ENCODE measurements around the gene LRRN3.

LRRN3 gene

DNA sequence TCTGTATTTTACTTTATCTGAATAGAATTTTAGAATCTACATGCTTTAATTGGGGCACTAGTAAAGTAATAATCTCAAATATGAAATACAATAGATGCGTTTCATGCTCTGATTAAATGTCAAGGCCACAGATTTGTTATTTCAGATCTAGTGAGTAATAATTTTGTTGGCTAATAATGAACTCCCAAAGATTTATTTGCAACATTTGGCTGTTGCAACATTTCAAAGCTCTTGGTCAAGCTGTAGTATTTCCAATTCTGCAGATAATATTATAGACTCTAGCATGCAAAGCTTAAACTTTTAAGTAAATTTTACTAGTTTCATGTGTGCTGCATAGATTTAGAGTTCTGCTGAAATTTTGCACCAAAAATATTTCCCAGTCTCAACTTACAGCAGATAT, 16.7 kb downstream of the LRRN3 start:
- DNase-seq, result no peak

DNA sequence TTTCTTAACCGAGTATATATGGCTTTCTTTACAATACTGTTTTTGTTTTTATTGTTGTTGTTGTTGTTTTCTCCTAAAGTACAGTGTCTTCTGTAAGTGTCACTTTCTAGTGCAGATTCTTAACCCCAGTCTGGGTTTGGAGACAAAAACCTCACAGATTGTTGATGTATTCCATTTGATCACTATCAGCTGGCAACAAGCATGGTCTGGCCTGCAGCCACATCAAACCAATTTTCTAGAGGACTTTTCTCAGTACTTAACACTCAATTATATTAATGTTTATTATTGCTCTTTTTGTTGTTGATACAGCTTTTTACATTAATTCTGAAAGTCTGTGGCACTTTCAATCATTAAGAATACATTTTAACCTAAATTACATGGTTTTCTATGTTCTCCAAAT, 17.1 kb downstream of the LRRN3 start:
- no peak for DNase-seq

DNA sequence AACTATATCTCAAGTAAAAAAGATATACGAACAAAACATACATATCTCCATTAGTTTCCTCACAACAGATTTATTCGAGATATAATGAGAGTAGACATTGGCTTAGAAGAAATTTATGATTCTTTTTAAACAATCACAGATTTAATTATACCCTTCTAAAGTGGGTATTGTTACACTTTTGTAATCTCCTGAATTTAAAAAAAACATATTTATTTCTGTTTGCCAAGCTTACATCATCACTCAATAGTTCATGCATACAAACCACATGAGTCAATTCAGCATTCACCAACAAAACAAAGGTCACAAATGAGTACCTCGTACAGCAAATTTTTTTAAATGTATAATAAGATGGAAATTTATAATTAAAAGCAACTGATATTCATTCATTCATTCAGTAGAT, 17.6 kb downstream of the LRRN3 start:
- no peak for DNase-seq

DNA sequence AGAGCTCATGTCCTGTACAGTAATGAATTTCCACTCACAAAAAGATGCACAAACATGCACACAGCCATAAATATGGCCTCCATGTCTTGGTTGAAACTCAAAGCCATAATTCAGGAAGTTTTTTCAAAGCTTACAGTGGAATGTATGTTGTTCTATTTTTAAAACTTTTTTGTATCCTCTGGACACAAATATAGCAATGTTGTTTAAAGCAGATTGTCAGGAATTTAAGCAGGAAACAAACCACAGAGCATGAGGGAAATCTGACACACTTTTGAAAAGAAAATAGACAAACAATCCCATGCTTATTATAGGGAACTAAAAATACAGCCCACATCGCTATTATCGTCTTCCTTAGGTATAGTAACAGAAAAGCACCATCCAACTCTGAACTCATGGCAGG, 21.5 kb downstream of the LRRN3 start:
- peak; percentile 38 for DNase-seq

DNA sequence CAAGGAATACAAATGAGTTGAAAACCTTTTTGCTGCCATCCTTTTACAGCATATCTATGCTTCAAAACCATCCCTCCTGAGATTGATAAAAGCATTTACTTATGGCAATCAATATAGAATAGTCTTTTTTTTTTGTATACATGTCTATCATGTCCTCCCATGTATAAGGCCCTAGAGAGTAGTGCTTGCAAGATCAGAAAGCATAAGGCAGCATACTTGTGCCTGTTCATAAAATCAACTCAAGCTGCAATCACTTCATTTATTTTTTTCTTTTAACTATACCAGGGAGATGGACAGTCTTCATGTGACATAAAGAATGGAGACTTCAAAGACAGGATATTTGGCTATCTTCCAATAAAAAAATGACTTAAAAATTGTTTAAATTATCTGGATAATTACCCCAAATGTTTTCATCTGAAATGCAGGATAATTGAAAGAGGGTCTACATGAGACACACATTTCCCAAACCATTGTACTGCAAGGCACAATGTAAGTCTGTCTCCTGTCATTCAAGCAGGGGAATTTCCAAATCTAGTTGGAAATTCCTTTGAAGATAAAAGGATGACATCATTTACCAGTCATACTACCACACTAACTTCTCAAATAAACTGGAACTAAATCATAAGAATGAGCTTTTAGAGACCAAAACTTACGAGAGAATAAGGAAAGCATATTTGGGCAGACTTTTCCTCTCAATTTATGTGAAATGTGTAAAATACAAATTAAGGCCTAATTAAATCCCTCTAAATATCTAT, 22.5 kb downstream of the LRRN3 start:
- DNase-seq, result peak; percentile 63

DNA sequence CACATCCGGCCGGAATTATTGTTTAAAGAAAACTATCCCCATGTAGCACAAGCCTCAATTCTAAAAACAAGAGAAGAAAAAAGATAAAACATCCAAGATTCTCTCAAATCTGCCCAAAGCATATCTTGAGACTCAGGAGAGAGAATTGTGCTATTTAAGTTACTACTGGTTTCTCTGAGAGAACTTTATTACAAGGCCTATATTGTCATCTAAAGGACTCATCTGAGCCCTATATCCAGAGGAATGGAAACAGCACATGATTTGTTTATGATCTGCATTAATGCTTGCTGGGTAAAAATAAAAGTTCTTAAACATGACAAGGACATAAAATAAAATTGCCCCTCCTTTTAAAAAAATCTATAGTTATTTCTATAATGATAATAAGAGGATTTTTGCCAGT, 25.0 kb downstream of the LRRN3 start:
- no peak for DNase-seq

DNA sequence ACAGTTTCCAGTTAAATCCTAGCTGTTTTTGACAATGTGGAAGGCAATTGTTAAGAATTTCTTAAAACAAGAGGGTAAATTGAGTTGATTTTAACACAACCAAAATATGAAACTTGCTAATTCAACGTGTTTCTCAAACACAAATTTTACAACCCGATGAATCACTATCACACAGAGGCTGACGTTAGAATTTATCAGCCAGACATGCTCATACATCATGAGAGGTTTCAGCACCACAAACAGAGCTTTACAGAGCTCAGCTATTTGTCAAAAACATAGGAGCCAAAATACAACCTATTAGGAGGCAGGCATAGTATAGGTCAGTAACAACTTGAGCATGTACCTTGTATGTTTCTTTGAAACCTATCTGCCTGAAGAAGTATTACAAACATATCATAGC, 36.1 kb downstream of the LRRN3 start:
- peak; percentile 51 for DNase-seq

DNA sequence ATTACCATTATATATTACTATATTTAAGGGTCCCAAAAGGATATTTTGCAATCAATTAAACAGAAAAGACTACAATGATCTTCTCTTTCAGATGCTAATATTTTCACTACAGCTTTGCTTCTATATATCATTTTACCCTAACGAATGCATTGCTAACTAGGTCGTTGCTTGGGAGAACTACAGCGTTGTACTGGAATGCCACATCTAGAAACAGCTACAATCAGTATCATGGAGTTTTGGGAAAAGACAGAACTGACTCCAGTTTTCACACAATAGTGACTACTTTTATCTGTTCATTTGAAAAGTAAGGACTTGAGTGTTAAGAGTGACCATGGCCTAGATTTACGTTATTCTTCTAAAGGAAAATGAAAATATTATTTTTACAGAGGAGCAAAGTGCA, 38.5 kb downstream of the LRRN3 start:
- DNase-seq, result no peak

DNA sequence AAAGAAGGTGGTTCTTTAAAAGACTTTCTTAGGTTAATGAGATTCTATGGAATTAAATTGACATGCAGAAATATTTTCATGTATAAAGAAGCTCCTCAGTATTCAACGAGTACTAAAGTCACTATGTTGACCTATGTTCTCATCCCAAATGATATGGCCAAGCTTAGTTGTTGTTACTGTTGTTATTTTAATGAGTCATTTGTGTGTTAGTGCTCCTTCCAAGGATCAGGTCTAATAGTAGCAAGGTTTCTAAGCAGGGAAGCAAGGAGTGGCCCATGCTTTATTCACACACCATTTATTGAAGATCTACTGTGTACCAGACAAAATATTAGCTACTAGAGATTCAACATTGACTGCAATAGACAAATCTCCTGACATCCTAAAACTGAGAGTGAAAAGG, 41.9 kb downstream of the LRRN3 start:
- DNase-seq, result no peak

DNA sequence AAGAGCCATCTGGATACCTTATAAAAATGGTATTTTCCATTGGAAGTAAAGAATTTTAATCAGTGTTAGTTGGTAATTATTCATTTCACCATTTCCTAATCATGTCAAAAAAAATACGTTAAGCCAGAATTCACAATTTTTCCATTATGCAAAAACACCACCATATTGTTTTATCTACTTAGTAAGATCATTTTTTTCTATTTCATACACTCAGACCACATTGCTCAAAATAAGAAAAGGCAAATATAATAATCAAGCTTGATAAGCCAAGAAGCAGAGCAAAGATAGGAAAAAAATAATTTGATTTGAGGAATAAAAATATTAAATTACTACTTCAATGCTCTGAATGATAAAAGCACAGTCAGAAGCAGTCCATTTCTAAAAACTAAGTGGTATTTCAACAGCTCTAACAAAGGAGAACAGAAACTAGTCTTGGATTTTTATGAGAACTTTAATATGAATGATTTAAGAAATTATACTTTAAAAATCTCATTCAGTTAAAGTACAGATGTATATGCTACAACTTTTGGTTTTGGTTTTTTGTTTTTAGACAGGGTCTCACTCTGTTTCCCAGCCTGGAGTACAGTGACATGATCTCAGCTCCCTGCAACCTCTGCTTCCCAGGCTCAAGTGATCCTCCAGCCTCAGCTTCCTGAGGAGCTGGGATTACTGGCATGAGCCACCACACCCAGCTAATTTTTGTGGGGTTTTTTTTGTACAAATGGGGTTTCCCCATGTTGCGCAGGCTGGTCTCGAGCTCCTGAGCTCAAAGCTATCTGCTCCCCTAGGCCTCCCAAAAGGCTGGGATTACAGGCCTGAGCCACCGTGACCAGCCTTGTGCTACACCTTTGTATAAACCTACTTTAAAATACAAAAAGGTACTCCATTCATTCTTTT, 46.6 kb downstream of the LRRN3 start:
- DNase-seq, result peak; percentile 15

DNA sequence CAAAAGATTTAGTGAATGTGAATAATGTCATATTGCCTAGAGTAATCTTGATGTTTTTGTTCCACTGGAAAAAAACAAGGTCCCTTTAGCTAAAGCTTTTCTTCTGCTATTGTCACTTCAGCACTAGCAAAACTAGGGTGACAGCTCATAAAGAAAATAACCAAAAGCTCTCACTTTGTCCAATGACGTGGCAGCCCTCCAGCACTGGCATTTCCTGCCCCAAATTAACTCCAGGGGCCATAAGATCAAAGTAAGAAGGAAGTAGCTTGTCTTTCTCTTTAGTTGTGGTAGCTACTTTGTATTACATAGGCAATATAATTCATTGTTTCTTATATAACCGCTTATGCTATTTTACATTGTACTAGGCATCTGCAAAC, 47.3 kb downstream of the LRRN3 start:
- peak; percentile 86 for DNase-seq

DNA sequence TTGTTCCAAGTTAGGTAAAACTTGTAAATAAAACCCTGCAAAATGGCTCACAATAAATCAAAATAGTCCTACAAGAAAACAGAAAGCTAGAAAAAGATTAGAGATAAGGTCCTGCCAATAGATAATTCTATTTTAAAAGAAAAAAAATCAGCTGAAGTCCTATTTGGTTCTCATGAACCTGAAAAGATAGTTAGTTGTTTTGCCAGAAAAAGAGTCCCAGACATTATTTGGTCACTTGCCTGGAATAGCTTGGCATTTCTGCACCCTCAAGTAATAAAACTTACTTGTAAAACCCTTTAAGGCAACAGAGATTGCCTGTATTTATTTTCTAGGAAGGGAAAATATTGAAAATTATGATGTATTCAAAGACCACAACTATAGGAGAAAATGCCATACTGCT, 47.7 kb downstream of the LRRN3 start:
- DNase-seq, result no peak

DNA sequence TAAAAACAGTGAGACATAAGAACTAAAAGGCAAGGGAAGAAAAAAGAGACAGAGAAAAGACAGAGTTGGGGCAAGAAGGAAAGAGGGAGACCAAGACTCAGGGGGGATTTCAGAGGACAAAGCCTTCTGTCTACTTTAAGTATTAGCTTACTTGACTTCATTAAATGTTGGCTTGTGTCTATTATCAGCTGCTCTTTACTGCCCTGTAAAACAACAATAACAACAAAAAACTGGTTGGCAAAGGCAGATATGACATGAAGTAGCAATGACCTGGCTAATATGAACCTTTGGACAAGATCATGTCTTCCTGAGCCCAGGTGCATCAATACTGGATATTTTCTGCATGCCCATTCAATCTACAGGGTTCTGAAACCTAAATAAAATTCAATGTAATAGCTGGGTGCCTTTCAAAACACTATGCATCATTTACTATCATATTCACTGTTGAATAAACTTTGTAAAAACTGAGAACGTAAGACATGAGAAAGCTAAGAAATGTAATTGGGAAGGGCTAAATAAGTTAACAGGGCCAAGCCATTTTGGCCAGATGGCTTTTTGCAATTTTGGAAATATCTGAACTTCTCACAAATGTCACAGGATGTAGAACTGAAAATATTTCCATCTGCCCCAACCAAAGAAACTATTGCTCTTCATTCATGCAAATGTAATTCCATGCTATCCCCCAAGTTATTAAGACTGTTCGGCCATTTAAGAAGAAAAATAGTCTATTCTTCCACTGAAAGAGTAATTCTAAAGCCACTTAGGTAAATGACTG, 49.4 kb downstream of the LRRN3 start:
- no peak for DNase-seq

DNA sequence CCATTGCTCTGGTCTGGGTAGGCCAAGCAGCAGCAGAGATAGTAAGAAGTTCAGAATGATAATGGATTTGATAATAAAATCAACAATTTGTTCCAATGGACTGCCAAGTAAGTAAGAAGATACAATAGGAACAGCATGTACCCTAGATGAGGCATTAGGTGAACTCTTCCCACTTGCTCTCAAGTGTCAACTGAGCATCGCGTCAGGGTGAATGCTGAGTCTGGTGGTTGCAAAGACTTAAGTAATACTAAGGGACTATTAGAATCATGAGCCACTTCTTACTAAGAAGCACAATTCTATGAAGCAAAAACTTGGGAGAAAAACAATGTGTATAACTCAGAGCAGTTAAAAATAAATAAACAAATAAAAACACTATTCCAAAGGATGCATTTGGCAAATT, 54.5 kb downstream of the LRRN3 start:
- no peak for DNase-seq

DNA sequence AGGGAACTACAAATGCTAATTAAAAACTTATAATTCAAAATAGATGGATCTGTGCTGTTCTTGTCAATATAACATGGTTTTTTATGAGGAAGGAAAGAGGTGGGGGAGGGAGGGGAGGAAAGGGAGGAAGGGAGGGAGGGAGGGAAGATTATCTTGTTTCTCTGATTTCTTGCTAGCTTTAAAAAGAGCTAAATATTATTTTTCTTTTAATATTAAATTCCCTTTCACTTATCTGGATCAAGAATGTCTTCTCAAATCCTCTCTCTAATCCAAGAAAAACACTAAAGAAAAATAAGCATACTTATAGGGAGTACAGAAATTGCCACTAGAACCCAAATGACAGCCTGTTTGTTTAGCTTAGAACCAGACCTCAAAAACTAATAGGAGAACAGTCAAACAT, 55.2 kb downstream of the LRRN3 start:
- no peak for DNase-seq

DNA sequence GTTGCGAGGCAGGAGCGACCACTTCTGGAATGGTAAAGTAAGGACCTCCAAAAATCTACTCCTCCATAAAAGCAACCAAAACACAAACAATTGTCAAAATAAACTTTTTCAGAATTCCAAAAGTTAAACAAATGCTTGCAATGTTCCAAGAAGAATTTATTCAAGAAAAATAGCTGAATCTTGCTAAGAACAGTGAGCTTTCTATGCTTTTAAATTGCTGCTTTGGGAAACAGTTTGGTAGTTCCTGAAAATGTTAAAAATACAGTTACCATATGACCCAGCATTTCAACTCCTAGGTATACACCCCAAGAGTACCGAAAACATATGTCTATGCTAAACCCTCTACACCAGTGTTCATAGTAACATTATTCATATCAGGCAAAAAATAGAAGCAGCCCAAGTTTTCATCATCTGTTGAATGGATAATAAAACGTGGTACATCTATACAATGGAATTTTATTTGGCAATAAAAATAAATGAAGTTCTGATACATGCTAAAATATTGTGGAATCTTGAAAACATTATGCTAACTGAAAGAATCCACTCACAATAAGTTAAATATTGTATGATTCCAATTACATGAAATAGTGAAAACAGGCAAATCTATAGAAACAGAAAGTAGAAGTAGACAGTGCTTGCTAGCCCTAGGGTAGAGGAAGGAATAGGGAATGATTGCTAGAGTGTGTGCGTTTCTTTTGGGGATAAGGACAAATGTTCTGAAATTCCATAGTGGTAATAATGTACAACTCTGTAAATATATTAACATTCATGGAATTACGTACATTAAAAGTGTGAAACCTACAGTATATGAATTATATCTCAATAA, 57.0 kb downstream of the LRRN3 start:
- no peak for DNase-seq

DNA sequence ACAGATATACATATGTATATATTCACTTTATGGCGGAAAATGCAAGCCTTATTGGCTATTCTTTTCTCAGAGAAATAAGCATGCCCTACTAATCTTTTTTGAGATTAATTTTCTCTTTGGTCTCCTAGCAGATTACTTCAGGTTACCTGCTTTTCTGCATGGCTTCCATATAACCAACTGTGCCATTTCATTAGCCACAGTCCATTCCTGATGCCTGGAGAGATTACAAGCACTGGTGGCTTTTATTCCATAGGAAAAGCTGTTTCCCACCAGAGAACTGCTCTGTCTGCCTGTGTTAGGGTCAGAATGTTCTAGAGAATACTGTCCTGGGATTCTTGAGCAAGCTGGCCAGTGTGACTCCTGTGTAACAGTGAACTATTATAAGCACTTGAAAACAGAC, 59.8 kb downstream of the LRRN3 start:
- DNase-seq, result no peak

DNA sequence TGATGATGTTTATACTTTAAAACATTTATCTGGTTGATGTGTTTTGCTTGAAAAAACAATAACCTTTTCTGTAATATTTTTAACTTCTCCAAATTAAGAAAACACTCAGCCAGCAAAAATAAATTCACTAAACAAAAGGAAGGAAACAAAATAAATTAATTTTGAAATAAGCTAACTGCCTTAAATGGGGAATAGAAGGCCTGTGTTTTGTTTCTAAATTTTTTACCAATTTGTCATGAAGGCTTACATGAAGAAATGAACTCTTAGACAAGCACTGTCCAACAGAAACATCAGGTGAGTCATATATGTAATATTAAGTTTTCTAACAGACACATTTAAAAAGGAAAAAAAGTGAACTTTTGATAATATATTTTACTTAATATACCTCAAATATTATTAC, 68.5 kb downstream of the LRRN3 start:
- peak; percentile 66 for DNase-seq

DNA sequence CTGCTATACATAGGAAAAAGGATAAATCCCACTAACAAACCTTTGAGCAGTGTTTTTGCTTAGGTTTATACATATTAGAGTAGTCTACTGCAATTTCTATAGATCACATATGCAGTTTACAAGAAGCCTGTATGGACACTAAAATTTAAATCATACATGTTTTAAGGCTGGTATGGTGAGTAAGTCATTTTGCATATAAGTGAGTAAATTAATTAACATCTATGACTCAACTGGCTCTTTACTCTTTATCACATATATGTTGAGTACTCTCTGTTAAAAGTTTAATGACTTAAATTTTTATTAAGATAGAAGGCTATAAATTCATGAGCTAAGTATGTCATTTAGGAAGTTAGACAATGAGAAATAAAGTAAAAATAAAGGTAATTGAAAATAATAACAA, 69.4 kb downstream of the LRRN3 start:
- DNase-seq, result no peak

DNA sequence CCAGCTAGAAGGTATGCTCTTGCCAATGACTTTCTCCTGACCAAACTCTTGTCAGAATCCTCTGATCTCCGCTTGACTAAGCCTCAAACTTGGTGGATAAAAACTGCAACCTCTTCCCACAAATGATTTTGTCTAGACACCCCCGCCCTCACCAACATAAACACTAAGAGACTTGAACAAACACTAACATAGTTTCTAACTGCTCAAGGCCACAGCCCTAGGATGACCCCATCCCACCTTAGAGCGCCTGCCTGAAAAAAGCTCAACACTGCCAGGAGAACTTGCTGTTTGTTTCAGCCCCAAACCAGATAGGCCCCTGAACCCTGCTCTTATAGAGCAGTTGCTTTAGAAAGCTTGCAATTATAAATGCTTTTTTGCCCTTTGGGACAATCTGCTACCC, 71.8 kb downstream of the LRRN3 start:
- no peak for DNase-seq

DNA sequence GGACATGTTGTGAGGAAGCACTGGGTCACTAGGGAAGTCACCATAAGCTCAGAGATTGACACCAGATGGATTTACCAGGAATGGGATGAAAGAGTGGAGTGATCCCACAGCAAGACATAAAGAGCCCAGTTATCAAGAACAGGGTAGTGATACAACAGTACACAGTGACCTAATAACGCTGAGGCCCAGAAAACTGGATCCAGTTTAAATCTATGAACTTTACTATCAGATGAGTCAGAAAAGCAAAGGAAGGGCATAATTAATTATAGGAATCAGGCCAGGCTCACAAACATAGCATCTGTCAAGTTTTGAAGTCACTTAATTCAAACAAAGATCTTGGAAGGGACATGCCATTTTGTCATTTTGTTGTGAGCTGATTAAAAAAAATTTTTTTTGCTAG, 73.5 kb downstream of the LRRN3 start:
- DNase-seq, result no peak

DNA sequence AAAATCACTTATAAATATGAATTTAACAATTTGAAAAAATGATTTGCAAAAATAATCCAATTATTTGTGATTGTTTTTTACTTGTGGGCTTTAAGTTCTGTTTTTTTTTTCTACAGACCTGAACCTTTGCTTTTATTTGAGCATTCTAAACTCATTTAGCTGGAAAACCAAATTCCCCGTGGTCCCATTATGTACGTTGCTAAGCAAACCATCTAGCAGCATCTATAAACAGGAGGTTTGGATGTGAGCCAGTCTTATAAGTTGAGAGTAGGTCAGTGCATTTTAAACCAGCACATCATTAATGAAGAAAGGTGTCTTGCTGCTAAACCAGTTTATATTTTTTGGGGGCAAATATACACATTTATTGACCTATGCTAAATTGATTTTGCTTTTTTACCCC, 77.3 kb downstream of the LRRN3 start:
- DNase-seq, result peak; percentile 74

All from fibroblast of skin of right biceps (primary cell).